SK-N-SH treated with all-trans-retinoic acid at 6 μM for 48 hours (cell line): Measurements from ENCODE around the gene WNT9B.

Experiments
- ATAC-seq: fragments of 200-7000 bp; cut with Tn5 transposase; 3 replicates; pipeline ENCODE4 v1.9.1; 2020; ENCODE audit warnings: mild to moderate bottlenecking, moderate library complexity
- ARNTL ChIP-seq: fragments of 450-650 bp; formaldehyde crosslinking; IDR thresholded peaks from 2 replicates; pipeline ENCODE4 v1.5.0; 2020; ENCODE audit warnings: low read depth, mild to moderate bottlenecking, moderate library complexity, borderline replicate concordance
- BACH2 ChIP-seq: fragments of 250-450 bp; sonication (Bioruptor Pico); IDR thresholded peaks from 2 replicates; pipeline ENCODE4 v1.9.0; 2021; ENCODE audit warnings: mild to moderate bottlenecking, borderline replicate concordance
- CSDC2 ChIP-seq: fragments of 250-450 bp; sonication (Bioruptor Pico); IDR thresholded peaks from 2 replicates; pipeline ENCODE4 v1.5.0; 2020; ENCODE audit warnings: mild to moderate bottlenecking, moderate library complexity
- ESRRG ChIP-seq: fragments of 250-450 bp; sonication (Bioruptor Pico); IDR thresholded peaks from 2 replicates; pipeline ENCODE4 v1.6.1; 2021; ENCODE audit warnings: mild to moderate bottlenecking
- GLIS3 ChIP-seq: fragments of 250-450 bp; sonication (Bioruptor Pico); IDR thresholded peaks from 2 replicates; pipeline ENCODE4 v1.5.0; 2020; ENCODE audit warnings: mild to moderate bottlenecking, moderate library complexity
- ISL1 ChIP-seq: fragments of 250-450 bp; sonication (Bioruptor Pico); IDR thresholded peaks from 2 replicates; pipeline ENCODE4 v2.1.2; 2022; ENCODE audit warnings: mild to moderate bottlenecking, moderate library complexity
- OSR1 ChIP-seq: fragments of 250-450 bp; sonication (Bioruptor Pico); IDR thresholded peaks from 2 replicates; pipeline ENCODE4 v1.8.0; 2022; ENCODE audit warnings: moderate library complexity, mild to moderate bottlenecking, inconsistent platforms
- PPARA ChIP-seq: fragments of 250-450 bp; sonication (Bioruptor Pico); IDR thresholded peaks from 2 replicates; pipeline ENCODE4 v1.5.0; 2020; ENCODE audit warnings: mild to moderate bottlenecking, borderline replicate concordance
- RARB ChIP-seq: fragments of 250-450 bp; sonication (Bioruptor Pico); IDR thresholded peaks from 2 replicates; pipeline ENCODE4 v1.8.0; 2021; ENCODE audit warnings: mild to moderate bottlenecking, moderate library complexity
- TCF4 ChIP-seq: fragments of 250-450 bp; sonication (Bioruptor Pico); IDR thresholded peaks from 2 replicates; pipeline ENCODE4 v1.8.0; 2021; ENCODE audit warnings: mild to moderate bottlenecking, moderate library complexity, borderline replicate concordance
- TOX ChIP-seq: fragments of 250-450 bp; sonication (Bioruptor Pico); IDR thresholded peaks from 2 replicates; pipeline ENCODE4 v1.8.0; 2021; ENCODE audit warnings: mild to moderate bottlenecking, moderate library complexity, borderline replicate concordance
- ZC3H10 ChIP-seq: fragments of 250-450 bp; sonication (Bioruptor Pico); IDR thresholded peaks from 2 replicates; pipeline ENCODE4 v1.5.1; 2021; ENCODE audit warnings: mild to moderate bottlenecking, moderate library complexity
- ZFP3 ChIP-seq: fragments of 250-450 bp; sonication (Bioruptor Pico); IDR thresholded peaks from 2 replicates; pipeline ENCODE4 v1.5.0; 2020; ENCODE audit warnings: mild to moderate bottlenecking, moderate library complexity
- ZFP30 ChIP-seq: fragments of 450-650 bp; formaldehyde crosslinking; IDR thresholded peaks from 2 replicates; pipeline ENCODE4 v1.5.0; 2022; ENCODE audit warnings: mild to moderate bottlenecking, moderate library complexity
- ZNF565 ChIP-seq: fragments of 450-650 bp; formaldehyde crosslinking; conservative IDR thresholded peaks from 2 replicates; pipeline ENCODE4 v1.5.0; 2020; ENCODE audit warnings: low read depth, mild to moderate bottlenecking, moderate library complexity
- ZNF70 ChIP-seq: fragments of 450-650 bp; formaldehyde crosslinking; IDR thresholded peaks from 2 replicates; pipeline ENCODE4 v1.5.0; 2020; ENCODE audit warnings: mild to moderate bottlenecking, moderate library complexity
- ZNF8 ChIP-seq: fragments of 450-650 bp; formaldehyde crosslinking; IDR thresholded peaks from 2 replicates; pipeline ENCODE4 v1.5.0; 2020; ENCODE audit warnings: mild to moderate bottlenecking, moderate library complexity
- TF ChIP-seq, protein P1 (sequence below): fragments of 250-450 bp; sonication (Bioruptor Pico); IDR thresholded peaks from 2 replicates; pipeline ENCODE4 v1.5.0; 2020; ENCODE audit warnings: mild to moderate bottlenecking, moderate library complexity
- TF ChIP-seq, protein P2 (sequence below): fragments of 250-450 bp; sonication (Bioruptor Pico); IDR thresholded peaks from 2 replicates; pipeline ENCODE4 v1.5.1; 2021; ENCODE audit warnings: mild to moderate bottlenecking, moderate library complexity
- TF ChIP-seq, protein P3 (sequence below): fragments of 250-450 bp; sonication (Bioruptor Pico); IDR thresholded peaks from 2 replicates; pipeline ENCODE4 v1.5.1; 2020; ENCODE audit warnings: low read depth, mild to moderate bottlenecking, moderate library complexity
- TF ChIP-seq, protein P4 (sequence below): fragments of 250-450 bp; sonication (Bioruptor Pico); IDR thresholded peaks from 2 replicates; pipeline ENCODE4 v1.8.0; 2021; ENCODE audit warnings: low read depth, mild to moderate bottlenecking, moderate library complexity, borderline replicate concordance
- TF ChIP-seq, protein P5 (sequence below): fragments of 250-450 bp; sonication (Bioruptor Pico); IDR thresholded peaks from 2 replicates; pipeline ENCODE4 v1.8.0; 2020; ENCODE audit warnings: mild to moderate bottlenecking, moderate library complexity, borderline replicate concordance

Gene WNT9B

DNA sequence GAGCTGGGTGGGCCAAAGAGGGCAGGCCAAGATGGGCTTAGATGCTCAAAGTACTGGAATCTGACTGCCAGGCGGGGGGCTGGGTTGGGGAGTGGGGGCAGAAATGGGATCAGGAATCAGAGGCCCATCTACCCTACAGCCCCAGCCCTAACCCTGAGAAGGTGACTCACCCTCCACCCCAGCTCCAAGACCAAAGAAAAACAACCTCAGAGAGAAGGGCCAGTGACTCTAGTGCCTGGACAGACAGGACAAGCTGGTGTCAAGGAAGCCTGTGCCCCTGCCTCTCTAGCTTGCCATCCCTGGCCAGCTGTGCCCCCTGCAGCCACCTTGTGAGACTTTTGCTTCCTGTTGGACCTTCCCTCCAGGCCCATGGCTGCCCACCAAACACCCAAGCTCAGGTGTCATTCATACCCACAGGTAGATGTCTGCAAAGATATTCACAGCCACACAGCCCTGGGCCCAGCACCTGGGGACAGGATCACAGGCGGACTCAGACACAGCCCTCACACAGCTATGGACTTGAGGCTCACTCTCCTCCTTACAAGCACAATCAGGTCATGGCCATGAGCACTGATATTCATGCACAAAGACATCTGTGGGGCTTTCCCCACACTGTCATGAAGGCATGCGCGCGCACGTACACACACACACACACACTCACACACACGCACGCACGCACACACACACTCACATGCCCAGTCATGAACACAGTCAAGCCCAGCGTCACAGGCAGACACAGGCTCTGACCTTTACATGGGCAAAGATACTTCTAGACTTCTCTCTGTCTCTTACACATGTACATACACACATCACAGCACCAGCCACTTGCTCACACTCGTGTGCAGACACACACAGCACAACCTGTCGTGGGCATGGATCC, 35.7 kb upstream of the WNT9B start:
- no peak for TF ChIP-seq BACH2 (CRISPR knock-in tag)
- TF ChIP-seq, protein P1, sequence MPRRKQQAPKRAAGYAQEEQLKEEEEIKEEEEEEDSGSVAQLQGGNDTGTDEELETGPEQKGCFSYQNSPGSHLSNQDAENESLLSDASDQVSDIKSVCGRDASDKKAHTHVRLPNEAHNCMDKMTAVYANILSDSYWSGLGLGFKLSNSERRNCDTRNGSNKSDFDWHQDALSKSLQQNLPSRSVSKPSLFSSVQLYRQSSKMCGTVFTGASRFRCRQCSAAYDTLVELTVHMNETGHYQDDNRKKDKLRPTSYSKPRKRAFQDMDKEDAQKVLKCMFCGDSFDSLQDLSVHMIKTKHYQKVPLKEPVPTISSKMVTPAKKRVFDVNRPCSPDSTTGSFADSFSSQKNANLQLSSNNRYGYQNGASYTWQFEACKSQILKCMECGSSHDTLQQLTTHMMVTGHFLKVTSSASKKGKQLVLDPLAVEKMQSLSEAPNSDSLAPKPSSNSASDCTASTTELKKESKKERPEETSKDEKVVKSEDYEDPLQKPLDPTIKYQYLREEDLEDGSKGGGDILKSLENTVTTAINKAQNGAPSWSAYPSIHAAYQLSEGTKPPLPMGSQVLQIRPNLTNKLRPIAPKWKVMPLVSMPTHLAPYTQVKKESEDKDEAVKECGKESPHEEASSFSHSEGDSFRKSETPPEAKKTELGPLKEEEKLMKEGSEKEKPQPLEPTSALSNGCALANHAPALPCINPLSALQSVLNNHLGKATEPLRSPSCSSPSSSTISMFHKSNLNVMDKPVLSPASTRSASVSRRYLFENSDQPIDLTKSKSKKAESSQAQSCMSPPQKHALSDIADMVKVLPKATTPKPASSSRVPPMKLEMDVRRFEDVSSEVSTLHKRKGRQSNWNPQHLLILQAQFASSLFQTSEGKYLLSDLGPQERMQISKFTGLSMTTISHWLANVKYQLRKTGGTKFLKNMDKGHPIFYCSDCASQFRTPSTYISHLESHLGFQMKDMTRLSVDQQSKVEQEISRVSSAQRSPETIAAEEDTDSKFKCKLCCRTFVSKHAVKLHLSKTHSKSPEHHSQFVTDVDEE (CRISPR knock-in tag), result no peak
- TF ChIP-seq RARB (CRISPR knock-in tag), result no peak
- no peak for TF ChIP-seq PPARA (CRISPR knock-in tag)
- TF ChIP-seq ZC3H10 (CRISPR knock-in tag), result no peak
- TF ChIP-seq ZNF70 (CRISPR knock-in tag), result no peak
- TF ChIP-seq, protein P2, sequence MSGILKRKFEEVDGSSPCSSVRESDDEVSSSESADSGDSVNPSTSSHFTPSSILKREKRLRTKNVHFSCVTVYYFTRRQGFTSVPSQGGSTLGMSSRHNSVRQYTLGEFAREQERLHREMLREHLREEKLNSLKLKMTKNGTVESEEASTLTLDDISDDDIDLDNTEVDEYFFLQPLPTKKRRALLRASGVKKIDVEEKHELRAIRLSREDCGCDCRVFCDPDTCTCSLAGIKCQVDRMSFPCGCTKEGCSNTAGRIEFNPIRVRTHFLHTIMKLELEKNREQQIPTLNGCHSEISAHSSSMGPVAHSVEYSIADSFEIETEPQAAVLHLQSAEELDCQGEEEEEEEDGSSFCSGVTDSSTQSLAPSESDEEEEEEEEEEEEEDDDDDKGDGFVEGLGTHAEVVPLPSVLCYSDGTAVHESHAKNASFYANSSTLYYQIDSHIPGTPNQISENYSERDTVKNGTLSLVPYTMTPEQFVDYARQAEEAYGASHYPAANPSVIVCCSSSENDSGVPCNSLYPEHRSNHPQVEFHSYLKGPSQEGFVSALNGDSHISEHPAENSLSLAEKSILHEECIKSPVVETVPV (CRISPR knock-in tag), result no peak
- TF ChIP-seq, protein P3, sequence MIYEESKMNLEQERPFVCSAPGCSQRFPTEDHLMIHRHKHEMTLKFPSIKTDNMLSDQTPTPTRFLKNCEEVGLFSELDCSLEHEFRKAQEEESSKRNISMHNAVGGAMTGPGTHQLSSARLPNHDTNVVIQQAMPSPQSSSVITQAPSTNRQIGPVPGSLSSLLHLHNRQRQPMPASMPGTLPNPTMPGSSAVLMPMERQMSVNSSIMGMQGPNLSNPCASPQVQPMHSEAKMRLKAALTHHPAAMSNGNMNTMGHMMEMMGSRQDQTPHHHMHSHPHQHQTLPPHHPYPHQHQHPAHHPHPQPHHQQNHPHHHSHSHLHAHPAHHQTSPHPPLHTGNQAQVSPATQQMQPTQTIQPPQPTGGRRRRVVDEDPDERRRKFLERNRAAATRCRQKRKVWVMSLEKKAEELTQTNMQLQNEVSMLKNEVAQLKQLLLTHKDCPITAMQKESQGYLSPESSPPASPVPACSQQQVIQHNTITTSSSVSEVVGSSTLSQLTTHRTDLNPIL (CRISPR knock-in tag), result no peak
- TF ChIP-seq ARNTL (CRISPR knock-in tag), result no peak
- no peak for TF ChIP-seq ESRRG (CRISPR knock-in tag)
- no peak for TF ChIP-seq ZNF8 (CRISPR knock-in tag)
- no peak for TF ChIP-seq ISL1 (CRISPR knock-in tag)
- no peak for TF ChIP-seq TCF4 (CRISPR knock-in tag)
- TF ChIP-seq OSR1 (CRISPR knock-in tag), result no peak
- TF ChIP-seq CSDC2 (CRISPR knock-in tag), result no peak
- no peak for TF ChIP-seq ZNF565 (CRISPR knock-in tag)
- TF ChIP-seq, protein P4, sequence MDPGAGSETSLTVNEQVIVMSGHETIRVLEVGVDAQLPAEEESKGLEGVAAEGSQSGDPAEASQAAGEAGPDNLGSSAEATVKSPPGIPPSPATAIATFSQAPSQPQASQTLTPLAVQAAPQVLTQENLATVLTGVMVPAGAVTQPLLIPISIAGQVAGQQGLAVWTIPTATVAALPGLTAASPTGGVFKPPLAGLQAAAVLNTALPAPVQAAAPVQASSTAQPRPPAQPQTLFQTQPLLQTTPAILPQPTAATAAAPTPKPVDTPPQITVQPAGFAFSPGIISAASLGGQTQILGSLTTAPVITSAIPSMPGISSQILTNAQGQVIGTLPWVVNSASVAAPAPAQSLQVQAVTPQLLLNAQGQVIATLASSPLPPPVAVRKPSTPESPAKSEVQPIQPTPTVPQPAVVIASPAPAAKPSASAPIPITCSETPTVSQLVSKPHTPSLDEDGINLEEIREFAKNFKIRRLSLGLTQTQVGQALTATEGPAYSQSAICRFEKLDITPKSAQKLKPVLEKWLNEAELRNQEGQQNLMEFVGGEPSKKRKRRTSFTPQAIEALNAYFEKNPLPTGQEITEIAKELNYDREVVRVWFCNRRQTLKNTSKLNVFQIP, result no peak
- ATAC-seq, result no peak

DNA sequence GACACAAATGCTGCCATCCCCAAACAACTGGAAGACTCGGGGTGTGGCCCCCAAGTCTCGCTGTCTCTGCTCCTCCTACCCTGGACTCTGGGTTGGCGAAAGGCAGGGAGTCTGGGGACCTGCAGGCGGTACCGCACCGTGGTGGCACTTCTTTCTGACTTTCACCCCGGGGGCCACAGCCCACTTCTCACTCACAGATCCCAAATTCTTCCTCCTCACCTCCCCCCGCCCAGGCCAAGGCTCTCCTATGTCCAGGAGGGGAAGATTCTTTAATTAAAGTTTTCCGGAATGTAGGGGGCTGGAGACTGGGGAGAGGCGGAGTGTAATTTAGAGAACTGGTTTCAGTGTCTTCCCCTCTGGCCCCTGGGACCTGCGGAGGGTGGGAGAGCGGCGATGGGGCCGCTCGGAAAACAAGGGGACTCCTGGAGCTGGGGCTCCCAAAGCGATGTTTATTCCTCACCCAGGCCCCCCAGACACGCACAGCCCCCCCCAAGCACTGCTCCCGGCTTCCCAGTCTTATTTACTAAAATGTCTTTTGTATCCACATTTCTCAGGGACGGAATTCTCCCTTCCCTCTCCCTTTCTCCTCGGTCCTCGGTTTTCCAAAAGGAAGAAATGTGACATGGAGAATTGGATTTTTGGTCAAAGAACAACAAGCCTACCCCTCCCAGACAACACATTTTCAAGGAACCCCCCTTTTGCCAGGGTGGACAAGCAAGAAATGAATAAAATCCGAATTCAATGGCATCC, 34.1 kb upstream of the WNT9B start:
- no peak for ATAC-seq
- no peak for TF ChIP-seq BACH2 (CRISPR knock-in tag)
- TF ChIP-seq PPARA (CRISPR knock-in tag), result no peak
- TF ChIP-seq ESRRG (CRISPR knock-in tag), result no peak
- no peak for TF ChIP-seq GLIS3 (CRISPR knock-in tag)
- TF ChIP-seq ZFP3, result no peak
- TF ChIP-seq CSDC2 (CRISPR knock-in tag), result no peak
- TF ChIP-seq, protein P4, result no peak
- no peak for TF ChIP-seq ZC3H10 (CRISPR knock-in tag)
- TF ChIP-seq, protein P2 (CRISPR knock-in tag), result no peak
- TF ChIP-seq ISL1 (CRISPR knock-in tag), result no peak
- TF ChIP-seq, protein P5, sequence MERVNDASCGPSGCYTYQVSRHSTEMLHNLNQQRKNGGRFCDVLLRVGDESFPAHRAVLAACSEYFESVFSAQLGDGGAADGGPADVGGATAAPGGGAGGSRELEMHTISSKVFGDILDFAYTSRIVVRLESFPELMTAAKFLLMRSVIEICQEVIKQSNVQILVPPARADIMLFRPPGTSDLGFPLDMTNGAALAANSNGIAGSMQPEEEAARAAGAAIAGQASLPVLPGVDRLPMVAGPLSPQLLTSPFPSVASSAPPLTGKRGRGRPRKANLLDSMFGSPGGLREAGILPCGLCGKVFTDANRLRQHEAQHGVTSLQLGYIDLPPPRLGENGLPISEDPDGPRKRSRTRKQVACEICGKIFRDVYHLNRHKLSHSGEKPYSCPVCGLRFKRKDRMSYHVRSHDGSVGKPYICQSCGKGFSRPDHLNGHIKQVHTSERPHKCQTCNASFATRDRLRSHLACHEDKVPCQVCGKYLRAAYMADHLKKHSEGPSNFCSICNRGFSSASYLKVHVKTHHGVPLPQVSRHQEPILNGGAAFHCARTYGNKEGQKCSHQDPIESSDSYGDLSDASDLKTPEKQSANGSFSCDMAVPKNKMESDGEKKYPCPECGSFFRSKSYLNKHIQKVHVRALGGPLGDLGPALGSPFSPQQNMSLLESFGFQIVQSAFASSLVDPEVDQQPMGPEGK (CRISPR knock-in tag), result no peak
- TF ChIP-seq ZNF8 (CRISPR knock-in tag), result no peak
- no peak for TF ChIP-seq ZNF565 (CRISPR knock-in tag)
- TF ChIP-seq ZFP30 (CRISPR knock-in tag), result no peak
- no peak for TF ChIP-seq OSR1 (CRISPR knock-in tag)
- TF ChIP-seq TOX (CRISPR knock-in tag), result no peak
- TF ChIP-seq, protein P3 (CRISPR knock-in tag), result no peak
- TF ChIP-seq RARB (CRISPR knock-in tag), result no peak
